Endodermal cell (in vitro differentiated cells): Measurements from ENCODE around the gene VWA8. TPM values are rescaled to one million over a fixed set of nuclear protein-coding genes. Genes with fewer than 3 reads are reported as not detected.
A peak's percentile ranks its signal among the peaks of the same experiment; 100 is the strongest.
"Not testable (repeated sequence)": the region's sequence is repeated elsewhere in the genome, so short reads cannot be mapped to it uniquely, and the experiment has no call there.

Experiments used
- DNase-seq: peaks from one replicate; pipeline ENCODE4 v3.0.0-alpha.2; 2017
- H3K27ac ChIP-seq: 2 replicates; pipeline ENCODE4 v1.5.1; 2013; ENCODE audit warnings: mild to moderate bottlenecking, low read depth, low read length, moderate library complexity
- H3K27me3 ChIP-seq: 2 replicates; pipeline ENCODE4 v1.6.1; 2013; ENCODE audit warnings: mild to moderate bottlenecking, low read length, moderate library complexity; ENCODE audit not compliant: insufficient read depth, control insufficient read depth, poor library complexity, severe bottlenecking
- H3K36me3 ChIP-seq: 2 replicates; pipeline ENCODE4 v1.7.0; 2013; ENCODE audit warnings: mild to moderate bottlenecking, low read length, moderate library complexity; ENCODE audit not compliant: control insufficient read depth, insufficient read depth
- H3K4me1 ChIP-seq: one replicate; pipeline ENCODE4 v1.7.0; 2013; ENCODE audit warnings: low read length; ENCODE audit not compliant: control insufficient read depth, insufficient read depth
- H3K4me3 ChIP-seq: 2 replicates; pipeline ENCODE4 v1.5.1; 2013; ENCODE audit warnings: mild to moderate bottlenecking, low read length, moderate library complexity
- H3K9ac ChIP-seq: 2 replicates; pipeline ENCODE4 v1.6.1; 2013; ENCODE audit warnings: mild to moderate bottlenecking, low read length, moderate library complexity; ENCODE audit not compliant: poor library complexity, severe bottlenecking; ENCODE audit errors: extremely low read depth
- H3K9me3 ChIP-seq: 2 replicates; pipeline ENCODE4 v1.6.1; 2013; ENCODE audit warnings: mild to moderate bottlenecking, low read length, moderate library complexity; ENCODE audit not compliant: control insufficient read depth
- H3K27ac Mint-ChIP-seq: 2 replicates; pipeline ENCODE4 v1.8.0; 2020; ENCODE audit warnings: mixed read lengths
- H3K27me3 Mint-ChIP-seq: 2 replicates; pipeline ENCODE4 v1.8.0; 2021; ENCODE audit warnings: mild to moderate bottlenecking, mixed read lengths; ENCODE audit not compliant: insufficient read depth
- H3K36me3 Mint-ChIP-seq: 2 replicates; pipeline ENCODE4 v1.8.0; 2020; ENCODE audit warnings: low read depth, mixed read lengths
- H3K4me1 Mint-ChIP-seq: 2 replicates; pipeline ENCODE4 v1.8.0; 2020; ENCODE audit warnings: mixed read lengths
- H3K4me3 Mint-ChIP-seq: 2 replicates; pipeline ENCODE4 v1.8.0; 2020; ENCODE audit warnings: mild to moderate bottlenecking, moderate library complexity, mixed read lengths
- H3K9me3 Mint-ChIP-seq: 2 replicates; pipeline ENCODE4 v1.8.0; 2020; ENCODE audit warnings: mild to moderate bottlenecking, mixed read lengths
- WGBS, 2 experiments: methylation state at CpG; one replicate each; pipeline versions ENCODE4 v1.1.5 to v1.1.7; 2013; ENCODE audit warnings: missing lambda C conversion rate in 2 of 2, mixed read lengths in 1 of 2; ENCODE audit not compliant: insufficient coverage in 1 of 2, insufficient read length in 1 of 2; 5-methylcytosine and 5-hydroxymethylcytosine counted together
- total RNA-seq, 2 donors: library from RNA; stranded (reverse); fragmentation: NEBNext Ultra II Directional in 1 of 2; extraction: Animal tissue kit (Norgen Biotek cat#: 25700) in 1 of 2; gene quantifications; 2 replicates in 1 of 2; 3 replicates in 1 of 2; pipeline ENCODE4 v1.2.1, GENCODE V29; 2021
- TF ChIP-seq, protein P1 (sequence below): fragments of 200-600 bp; sonication (generic); conservative IDR thresholded peaks from 2 replicates; pipeline ENCODE4 v1.5.0; 2021; ENCODE audit warnings: antibody characterized with exemption, mild to moderate bottlenecking

VWA8 gene
- total RNA-seq, 2 donors from 2014 or later: 24.6 to 25.6 TPM

DNA sequence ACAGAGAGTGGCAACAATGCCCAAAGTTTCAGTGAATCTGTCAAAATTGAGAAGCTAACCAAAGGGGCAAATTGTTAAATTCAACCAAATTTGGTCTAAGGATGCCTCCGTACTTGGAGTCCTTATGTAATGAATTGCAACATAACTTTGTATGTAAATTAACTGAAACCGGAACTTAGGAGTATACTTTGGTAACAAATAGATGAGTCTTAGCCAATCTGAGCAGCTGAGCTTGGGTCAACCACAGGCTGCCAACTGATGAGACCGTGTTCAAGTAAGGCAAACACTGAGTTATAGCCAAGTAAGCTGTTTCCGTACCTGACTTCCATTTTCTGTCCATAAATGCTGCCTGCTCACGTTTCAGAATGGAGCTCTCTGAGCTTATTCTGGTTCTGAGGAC lies 5.3 kb downstream of the VWA8 start:
- Mint-ChIP-seq H3K4me3 (no peak overlapping the region), H3K27me3 (no peaks in the 10 kb centered on the region), H3K27ac (no peak overlapping the region), H3K36me3 (peaks cover 2% of the 10 kb centered on the region), H3K9me3 (no peaks in the 10 kb centered on the region), H3K4me1 (peaks cover 43% of the 10 kb centered on the region)
- H3K4me3 ChIP-seq: no peak overlapping the region
- H3K27me3 ChIP-seq: no peaks in the 10 kb centered on the region
- 93 to 96% methylated on average over 4 to 5 of the region's 5 CpGs for WGBS, 2 experiments
- H3K27ac ChIP-seq: no peak overlapping the region
- TF ChIP-seq, protein P1, sequence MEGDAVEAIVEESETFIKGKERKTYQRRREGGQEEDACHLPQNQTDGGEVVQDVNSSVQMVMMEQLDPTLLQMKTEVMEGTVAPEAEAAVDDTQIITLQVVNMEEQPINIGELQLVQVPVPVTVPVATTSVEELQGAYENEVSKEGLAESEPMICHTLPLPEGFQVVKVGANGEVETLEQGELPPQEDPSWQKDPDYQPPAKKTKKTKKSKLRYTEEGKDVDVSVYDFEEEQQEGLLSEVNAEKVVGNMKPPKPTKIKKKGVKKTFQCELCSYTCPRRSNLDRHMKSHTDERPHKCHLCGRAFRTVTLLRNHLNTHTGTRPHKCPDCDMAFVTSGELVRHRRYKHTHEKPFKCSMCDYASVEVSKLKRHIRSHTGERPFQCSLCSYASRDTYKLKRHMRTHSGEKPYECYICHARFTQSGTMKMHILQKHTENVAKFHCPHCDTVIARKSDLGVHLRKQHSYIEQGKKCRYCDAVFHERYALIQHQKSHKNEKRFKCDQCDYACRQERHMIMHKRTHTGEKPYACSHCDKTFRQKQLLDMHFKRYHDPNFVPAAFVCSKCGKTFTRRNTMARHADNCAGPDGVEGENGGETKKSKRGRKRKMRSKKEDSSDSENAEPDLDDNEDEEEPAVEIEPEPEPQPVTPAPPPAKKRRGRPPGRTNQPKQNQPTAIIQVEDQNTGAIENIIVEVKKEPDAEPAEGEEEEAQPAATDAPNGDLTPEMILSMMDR: no peak
- H3K4me1 ChIP-seq: peaks cover 8% of the 10 kb centered on the region
- DNase-seq: no peak
- H3K36me3 ChIP-seq: no peaks in the 10 kb centered on the region
- no peaks in the 10 kb centered on the region for H3K9me3 ChIP-seq
- H3K9ac ChIP-seq: no peak overlapping the region

GRCh38 chr13:41954226-41954625 lies 6.7 kb downstream of the VWA8 start:
- H3K4me1 Mint-ChIP-seq: peaks cover 37% of the 10 kb centered on the region
- Histone ChIP-seq H3K27me3 (no peaks in the 10 kb centered on the region), H3K9ac (no peak overlapping the region), H3K4me1 (peaks cover 8% of the 10 kb centered on the region), H3K4me3 (no peak overlapping the region), H3K36me3 (no peaks in the 10 kb centered on the region), H3K27ac (no peak overlapping the region), H3K9me3 (no peaks in the 10 kb centered on the region)
- no peaks in the 10 kb centered on the region for H3K27me3 Mint-ChIP-seq
- 91 to 100% methylated on average over 1 of the region's 1 CpG for WGBS, 2 experiments
- no peak for DNase-seq
- no peak overlapping the region for H3K4me3 Mint-ChIP-seq
- H3K9me3 Mint-ChIP-seq: peaks cover 1% of the 10 kb centered on the region
- H3K36me3 Mint-ChIP-seq: peaks cover 5% of the 10 kb centered on the region
- H3K27ac Mint-ChIP-seq: no peak overlapping the region
- TF ChIP-seq, protein P1: no peak

DNA sequence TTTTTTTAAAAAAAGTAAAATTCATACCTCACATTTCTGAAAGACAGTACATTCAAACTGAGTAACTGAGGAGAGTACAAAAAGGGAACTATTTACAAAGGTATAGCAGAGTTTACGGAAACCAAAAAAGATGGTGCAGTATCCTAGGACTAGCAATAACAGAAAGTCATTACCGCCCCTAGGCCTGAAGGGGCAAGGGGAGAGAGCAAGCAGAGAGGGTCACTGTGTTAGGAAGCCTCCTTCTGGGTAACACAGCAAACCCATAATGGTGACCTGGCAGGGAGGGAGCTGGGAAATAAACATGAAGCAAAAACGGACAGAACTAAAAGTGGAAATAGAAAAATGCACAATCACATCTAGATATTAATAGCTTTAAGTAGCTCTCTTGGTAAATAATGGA lies 8.2 kb downstream of the VWA8 start:
- Mint-ChIP-seq H3K9me3 (peaks cover 4% of the 10 kb centered on the region), H3K36me3 (peaks cover 16% of the 10 kb centered on the region)
- peaks cover 10% of the 10 kb centered on the region for H3K36me3 ChIP-seq

GRCh38 chr13:41949104-41949503 lies 11.8 kb downstream of the VWA8 start:
- H3K4me3 Mint-ChIP-seq, H3K4me1 ChIP-seq, H3K27me3 Mint-ChIP-seq, H3K27ac ChIP-seq, H3K27me3 ChIP-seq, H3K27ac Mint-ChIP-seq, H3K9me3 Mint-ChIP-seq, H3K4me3 ChIP-seq, DNase-seq, H3K9ac ChIP-seq: not testable (repeated sequence)
- H3K4me1 Mint-ChIP-seq: peaks cover 27% of the 10 kb centered on the region
- Histone ChIP-seq H3K9me3 (peaks cover 20% of the 10 kb centered on the region), H3K36me3 (peaks cover 17% of the 10 kb centered on the region)
- WGBS, 2 experiments: 100% methylated on average over 1 of the region's 1 CpG
- H3K36me3 Mint-ChIP-seq: peaks cover 35% of the 10 kb centered on the region

More for the DNA sequence above, 8.2 kb downstream of the VWA8 start:
- H3K4me3 ChIP-seq: no peak overlapping the region
- Mint-ChIP-seq H3K4me3 (no peak overlapping the region), H3K27me3 (no peaks in the 10 kb centered on the region), H3K27ac (no peak overlapping the region), H3K4me1 (peaks cover 23% of the 10 kb centered on the region)
- H3K27me3 ChIP-seq: no peaks in the 10 kb centered on the region
- peaks cover 5% of the 10 kb centered on the region for H3K9me3 ChIP-seq
- no peak overlapping the region for H3K9ac ChIP-seq
- H3K27ac ChIP-seq: no peak overlapping the region
- DNase-seq: no peak
- WGBS, 2 experiments: 83 to 100% methylated on average over 2 to 3 of the region's 3 CpGs
- TF ChIP-seq, protein P1: peak; percentile 26
- peaks cover 3% of the 10 kb centered on the region for H3K4me1 ChIP-seq
